H1 (cell line): ENCODE data around the gene RPL41. TPM values are rescaled to one million over a fixed set of nuclear protein-coding genes. Genes with fewer than 3 reads are reported as not detected.

Source experiments
- ATF2 ChIP-seq: IDR thresholded peaks from 2 replicates; pipeline ENCODE4 v1.6.1; 2012; ENCODE audit warnings: low read length, inconsistent platforms
- BRCA1 ChIP-seq: IDR thresholded peaks from 2 replicates; pipeline ENCODE4 v1.6.1; 2012; ENCODE audit warnings: low read depth, low read length, improper control_type of control experiment
- CBX8 ChIP-seq: fragments of 300-800, 300-1000 bp; sonication (generic); IDR thresholded peaks from 2 replicates; pipeline ENCODE4 v1.7.1; 2016; ENCODE audit warnings: low read depth, low read length, borderline replicate concordance
- CHD7 ChIP-seq: fragments of 300-600 bp; sonication (generic); IDR thresholded peaks from 2 replicates; pipeline ENCODE4 v1.7.1; 2012; ENCODE audit warnings: low read length, moderate library complexity, mild to moderate bottlenecking, inconsistent platforms; ENCODE audit not compliant: insufficient replicate concordance
- CREB1 ChIP-seq: IDR thresholded peaks from 2 replicates; pipeline ENCODE4 v1.6.1; 2012; ENCODE audit warnings: inconsistent platforms
- GABPA ChIP-seq: IDR thresholded peaks from 2 replicates; pipeline ENCODE4 v1.6.1; 2011; ENCODE audit warnings: mild to moderate bottlenecking, low read length, moderate library complexity, borderline replicate concordance; ENCODE audit not compliant: insufficient read depth
- JUN ChIP-seq: IDR thresholded peaks from 2 replicates; pipeline ENCODE4 v1.6.1; 2011; ENCODE audit warnings: low read depth, mild to moderate bottlenecking, improper control_type of control experiment, low read length
- KDM5A ChIP-seq: fragments of 200-600 bp; IDR thresholded peaks from 2 replicates; pipeline ENCODE4 v1.7.1; 2012; ENCODE audit warnings: mild to moderate bottlenecking, low read length, inconsistent platforms, mixed read lengths
- SP4 ChIP-seq: IDR thresholded peaks from 2 replicates; pipeline ENCODE4 v1.6.1; 2012; ENCODE audit warnings: low read length, inconsistent platforms
- polyA plus RNA-seq, 7 experiments: library from polyadenylated mRNA; depleted of rRNA in 3 of 7; stranded (reverse) in 5 of 7; unstranded in 2 of 7; fragments of >200 nt in 5 of 7; fragments of 200-250 nt in 2 of 7; gene quantifications; 1 replicate in 5 of 7; 2 replicates in 1 of 7; 4 replicates in 1 of 7; pipeline versions ENCODE4 v1.2.1 to v1.2.3, GENCODE V29; 2011 to 2013; ENCODE audit warnings: missing spikeins in 2 of 7, mixed read lengths in 2 of 7
- total RNA-seq: library from RNA; stranded (reverse); fragmentation: NEBNext Ultra II Directional; extraction: Animal tissue kit (Norgen Biotek cat#: 25700); gene quantifications from 2 replicates; pipeline ENCODE4 v1.2.1, GENCODE V29; 2021

RPL41 gene
- total and polyA plus RNA-seq, 2 of the 8 experiments (the other 6 are each of a cell fraction or from before 2014, with no cell fraction given) = 4,440 to 16,488 TPM

- TF ChIP-seq ATF2 (no peak), GABPA (peak; percentile 45; the same call in 1 of the 2 replicates), KDM5A (0 out of 2 replicates have a peak, but pooled peaks have one; percentile 27), CBX8 (no peak), CREB1 (peak; percentile 70; the same call in 1 of the 2 replicates), CHD7 (no peak), SP4 (no peak), JUN (no peak), BRCA1 (no peak)
Measured at GRCh38 chr12:56152132-56152755, 35.8 kb downstream of the RPL41 start, which contains the start of gene MYL6B (continued).
